ENCODE measurements around the gene UFSP1. TPM values are rescaled to one million over a fixed set of nuclear protein-coding genes. Genes with fewer than 3 reads are reported as not detected.
"Not testable (repeated sequence)": the region's sequence is repeated elsewhere in the genome, so short reads cannot be mapped to it uniquely, and the experiment has no call there.

The UFSP1 gene
- total RNA-seq, 3 donors from 2014 or later (not counting 1 experiment from before 2014, with no cell fraction given) = 1.0 to 1.9 (median 1.3) TPM

DNA sequence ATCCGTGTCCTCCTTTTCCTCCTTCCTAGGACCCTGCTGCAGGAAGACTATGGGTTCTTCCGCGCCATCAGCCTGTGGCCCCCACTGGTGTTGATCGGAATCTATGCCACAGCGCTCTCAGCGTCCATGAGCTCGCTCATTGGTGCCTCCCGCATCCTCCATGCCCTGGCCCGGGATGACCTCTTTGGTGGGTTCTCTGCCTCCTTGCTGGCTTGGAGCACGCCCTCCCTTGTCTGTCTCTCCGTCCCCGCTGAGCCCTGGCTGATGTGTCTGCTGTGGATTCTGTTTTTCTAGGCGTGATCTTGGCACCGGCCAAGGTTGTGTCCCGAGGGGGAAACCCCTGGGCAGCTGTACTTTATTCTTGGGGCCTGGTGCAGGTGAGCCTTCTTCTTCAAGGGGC, 29.7 kb downstream of the UFSP1 start:
- no peak for DNase-seq
- WGBS (ENCODE audit: insufficient coverage) = 97% methylated on average over 15 of the region's 15 CpGs
- Mint-ChIP-seq H3K4me1 (peaks cover 0 to 4% of the 10 kb centered on the region in 2 donors), H3K36me3 (no peaks in the 10 kb centered on the region), H3K4me3 (no peak overlapping the region), H3K27me3 (ENCODE audit: low read depth in 2 of 2) (no peaks in the 10 kb centered on the region), H3K27ac (no peak overlapping the region), H3K9me3 (no peaks in the 10 kb centered on the region)
- no peak for ATAC-seq
- TF ChIP-seq, protein P1, sequence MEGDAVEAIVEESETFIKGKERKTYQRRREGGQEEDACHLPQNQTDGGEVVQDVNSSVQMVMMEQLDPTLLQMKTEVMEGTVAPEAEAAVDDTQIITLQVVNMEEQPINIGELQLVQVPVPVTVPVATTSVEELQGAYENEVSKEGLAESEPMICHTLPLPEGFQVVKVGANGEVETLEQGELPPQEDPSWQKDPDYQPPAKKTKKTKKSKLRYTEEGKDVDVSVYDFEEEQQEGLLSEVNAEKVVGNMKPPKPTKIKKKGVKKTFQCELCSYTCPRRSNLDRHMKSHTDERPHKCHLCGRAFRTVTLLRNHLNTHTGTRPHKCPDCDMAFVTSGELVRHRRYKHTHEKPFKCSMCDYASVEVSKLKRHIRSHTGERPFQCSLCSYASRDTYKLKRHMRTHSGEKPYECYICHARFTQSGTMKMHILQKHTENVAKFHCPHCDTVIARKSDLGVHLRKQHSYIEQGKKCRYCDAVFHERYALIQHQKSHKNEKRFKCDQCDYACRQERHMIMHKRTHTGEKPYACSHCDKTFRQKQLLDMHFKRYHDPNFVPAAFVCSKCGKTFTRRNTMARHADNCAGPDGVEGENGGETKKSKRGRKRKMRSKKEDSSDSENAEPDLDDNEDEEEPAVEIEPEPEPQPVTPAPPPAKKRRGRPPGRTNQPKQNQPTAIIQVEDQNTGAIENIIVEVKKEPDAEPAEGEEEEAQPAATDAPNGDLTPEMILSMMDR (IDR thresholded peaks at IDR 0.05) = no peak
- H3K4me3 ChIP-seq (ENCODE audit: low read length) = no peak overlapping the region
- H3K36me3 ChIP-seq (ENCODE audit: control insufficient read depth, insufficient read depth, low read length) = peaks cover 43% of the 10 kb centered on the region
- no peaks in the 10 kb centered on the region for H3K4me1 ChIP-seq (ENCODE audit: control insufficient read depth, insufficient read depth, low read length)
- H3K9me3 ChIP-seq (ENCODE audit: control insufficient read depth, insufficient read depth, low read length) = no peaks in the 10 kb centered on the region
- H3K27ac ChIP-seq (ENCODE audit: low read length) = no peak overlapping the region
- intact Hi-C loops (cut with micrococcal nuclease) = loop anchor here (10.0 kb wide), 1 partner anchor 385 kb away; the partner anchor contains the start of gene TSC22D4
- no peaks in the 10 kb centered on the region for H3K27me3 ChIP-seq (ENCODE audit: control insufficient read depth, insufficient read depth, low read length)

DNA sequence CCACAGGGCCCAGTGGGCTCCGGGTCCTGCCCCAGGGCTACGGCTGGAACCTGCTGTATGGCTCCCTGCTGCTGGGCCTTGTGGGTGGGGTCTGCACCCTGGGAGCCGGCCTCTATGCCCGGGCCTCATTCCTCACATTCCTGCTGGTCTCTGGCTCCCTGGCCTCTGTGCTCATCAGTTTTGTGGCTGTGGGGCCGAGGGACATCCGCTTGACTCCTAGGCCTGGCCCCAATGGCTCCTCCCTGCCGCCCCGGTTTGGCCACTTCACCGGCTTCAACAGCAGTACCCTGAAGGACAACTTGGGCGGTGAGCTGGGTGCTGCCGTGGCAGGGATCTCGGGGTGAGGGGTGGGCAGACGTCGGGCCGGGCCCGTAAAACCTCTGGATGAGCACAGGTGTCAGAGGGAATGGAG, 32.6 kb downstream of the UFSP1 start:
- WGBS (ENCODE audit: insufficient coverage) = 97% methylated on average over 16 of the region's 16 CpGs
- Histone ChIP-seq H3K4me1 (ENCODE audit: control insufficient read depth, insufficient read depth, low read length) (peaks cover 22% of the 10 kb centered on the region), H3K9me3 (ENCODE audit: control insufficient read depth, insufficient read depth, low read length) (no peaks in the 10 kb centered on the region), H3K36me3 (ENCODE audit: control insufficient read depth, insufficient read depth, low read length) (peaks cover 30% of the 10 kb centered on the region), H3K27ac (ENCODE audit: low read length) (no peak overlapping the region), H3K4me3 (ENCODE audit: low read length) (no peak overlapping the region), H3K27me3 (ENCODE audit: control insufficient read depth, insufficient read depth, low read length) (no peaks in the 10 kb centered on the region)
- Mint-ChIP-seq H3K4me1 (peaks cover 5 to 29% of the 10 kb centered on the region in 2 donors), H3K9me3 (no peaks in the 10 kb centered on the region), H3K27me3 (ENCODE audit: low read depth in 2 of 2) (no peaks in the 10 kb centered on the region), H3K4me3 (no peak overlapping the region), H3K27ac (no peak overlapping the region), H3K36me3 (no peaks in the 10 kb centered on the region)
- TF ChIP-seq, protein P1 (IDR thresholded peaks at IDR 0.05) = no peak
- intact Hi-C loops (cut with micrococcal nuclease) = loop anchor here (10.0 kb wide), 1 partner anchor 382 kb away; the partner anchor contains the start of gene TSC22D4
- ATAC-seq (no peak), DNase-seq (peak in 1 of 2 donors; percentile 1)

DNA sequence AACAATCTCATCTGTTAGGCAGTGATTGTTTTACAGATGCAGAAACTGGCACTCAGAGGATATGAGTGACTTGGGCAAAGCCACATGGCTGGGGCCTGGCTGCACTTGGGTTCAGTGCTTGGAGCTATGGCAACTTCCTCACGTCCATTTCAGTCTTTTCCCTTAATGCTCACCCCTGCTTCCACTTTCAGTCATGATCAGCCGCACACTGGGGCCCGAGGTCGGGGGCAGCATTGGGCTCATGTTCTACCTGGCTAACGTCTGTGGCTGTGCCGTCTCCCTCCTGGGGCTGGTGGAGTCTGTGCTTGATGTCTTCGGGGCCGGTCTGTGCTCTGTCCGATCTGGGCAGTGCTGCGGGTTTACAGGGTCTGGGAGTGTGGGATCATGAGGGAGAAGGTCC, 34.0 kb downstream of the UFSP1 start:
- no peaks in the 10 kb centered on the region for H3K9me3 Mint-ChIP-seq
- no peaks in the 10 kb centered on the region for H3K36me3 Mint-ChIP-seq
- peaks cover 28% of the 10 kb centered on the region for H3K4me1 ChIP-seq (ENCODE audit: control insufficient read depth, insufficient read depth, low read length)
- H3K27ac Mint-ChIP-seq = peak overlapping the region in 1 of 2 donors; percentile 41
- peaks cover 8 to 32% of the 10 kb centered on the region in 2 donors for H3K4me1 Mint-ChIP-seq
- TF ChIP-seq, protein P1 (IDR thresholded peaks at IDR 0.05) = no peak
- peak overlapping the region; percentile 6 for H3K4me3 Mint-ChIP-seq
- H3K27me3 ChIP-seq (ENCODE audit: control insufficient read depth, insufficient read depth, low read length) = no peaks in the 10 kb centered on the region
- DNase-seq = peak in 1 of 2 donors; percentile 1
- H3K4me3 ChIP-seq (ENCODE audit: low read length) = no peak overlapping the region
- no peak overlapping the region for H3K27ac ChIP-seq (ENCODE audit: low read length)
- 92% methylated on average over 10 of the region's 10 CpGs for WGBS (ENCODE audit: insufficient coverage)
- no peak for ATAC-seq
- H3K9me3 ChIP-seq (ENCODE audit: control insufficient read depth, insufficient read depth, low read length) = no peaks in the 10 kb centered on the region
- H3K27me3 Mint-ChIP-seq (ENCODE audit: low read depth in 2 of 2) = no peaks in the 10 kb centered on the region
- H3K36me3 ChIP-seq (ENCODE audit: control insufficient read depth, insufficient read depth, low read length) = peaks cover 20% of the 10 kb centered on the region
- intact Hi-C loops (cut with micrococcal nuclease) = loop anchor here (10.0 kb wide), 1 partner anchor 381 kb away; the partner anchor contains the start of gene TSC22D4

DNA sequence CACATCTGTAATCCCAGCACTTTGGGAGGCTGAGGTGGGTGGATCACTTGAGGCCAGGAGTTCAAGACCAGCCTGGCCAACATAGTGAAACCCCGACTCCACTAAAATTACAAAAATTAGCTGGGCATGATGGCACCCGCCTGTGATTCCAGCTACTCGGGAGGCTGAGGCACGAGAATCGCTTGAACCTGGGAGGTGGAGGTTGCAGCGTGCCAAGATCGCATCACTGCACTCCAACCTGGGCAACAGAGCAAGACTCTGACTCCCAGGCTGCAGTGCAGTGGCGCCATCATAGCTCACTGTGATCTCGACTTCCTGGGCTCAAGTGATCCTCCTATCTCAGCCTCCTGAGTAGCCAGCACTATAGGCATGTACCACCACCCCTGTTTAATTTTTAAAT, 34.6 kb downstream of the UFSP1 start:
- H3K9me3 ChIP-seq (ENCODE audit: control insufficient read depth, insufficient read depth, low read length); H3K27me3 Mint-ChIP-seq (ENCODE audit: low read depth in 2 of 2); ATAC-seq; H3K27me3 ChIP-seq (ENCODE audit: control insufficient read depth, insufficient read depth, low read length); H3K36me3 Mint-ChIP-seq; H3K9me3 Mint-ChIP-seq; H3K27ac ChIP-seq (ENCODE audit: low read length); H3K4me3 Mint-ChIP-seq; H3K4me3 ChIP-seq (ENCODE audit: low read length): not testable (repeated sequence)
- Histone ChIP-seq H3K4me1 (ENCODE audit: control insufficient read depth, insufficient read depth, low read length) (peaks cover 28% of the 10 kb centered on the region), H3K36me3 (ENCODE audit: control insufficient read depth, insufficient read depth, low read length) (peaks cover 14% of the 10 kb centered on the region)
- DNase-seq = peak in 1 of 2 donors; percentile 2
- H3K27ac Mint-ChIP-seq = peak overlapping the region in 1 of 2 donors; percentile 41
- whole genome bisulfite sequencing (ENCODE audit: insufficient coverage) = 99% methylated on average over 9 of the region's 9 CpGs
- peaks cover 8 to 32% of the 10 kb centered on the region in 2 donors for H3K4me1 Mint-ChIP-seq
- intact Hi-C loops (cut with micrococcal nuclease) = loop anchor here (5.0 to 10.0 kb wide), 2 partner anchors 58 to 380 kb away; partner anchors contain the start of gene TSC22D4
